ENCODE data around the gene SKAP2.

The SKAP2 gene

DNA sequence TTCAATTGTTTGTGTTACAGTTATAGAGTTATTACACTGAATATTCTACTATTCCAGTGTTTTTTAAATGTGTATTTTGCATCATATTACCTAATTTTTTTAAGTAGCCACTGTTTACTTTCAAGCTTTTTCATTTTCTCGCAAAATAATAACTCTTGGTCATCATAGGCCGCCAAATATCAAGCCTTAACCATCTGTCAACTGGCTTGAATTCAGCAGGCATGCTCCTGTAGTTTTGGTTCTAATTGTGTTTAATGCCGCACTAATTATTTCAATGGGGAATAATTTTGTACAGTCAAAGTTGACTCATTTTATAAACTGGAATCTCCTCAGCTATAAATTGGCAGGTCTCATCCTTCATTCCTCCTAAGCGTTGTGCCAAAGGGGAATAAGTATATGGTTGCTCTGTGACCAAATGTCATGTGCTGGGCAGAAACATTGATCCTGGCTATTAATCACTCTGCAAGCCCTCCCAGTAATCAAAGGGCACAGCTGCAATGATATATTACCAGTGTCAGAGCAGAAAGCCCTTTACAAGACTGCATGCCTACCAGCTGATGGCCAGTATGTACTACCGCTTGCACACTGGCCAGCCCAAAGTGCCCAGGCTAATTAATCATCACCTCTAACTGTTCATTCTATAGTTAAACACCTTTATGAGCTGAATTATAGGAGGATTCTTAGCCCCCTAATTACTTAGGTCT, 74.8 kb downstream of the SKAP2 start:
- Histone ChIP-seq H3K27ac (replicated peaks; ENCODE audit: low read length) (no peak overlapping the region), H3K14ac (ENCODE audit: low read length) (no peak overlapping the region), H4K8ac (ENCODE audit: low read depth, low read length) (no peak overlapping the region), H3K18ac (ENCODE audit: low read length) (no peak overlapping the region), H3K4me3 (ENCODE audit: low read length in 2 of 2) (no peak overlapping the region), H3K4ac (ENCODE audit: low read length) (no peak overlapping the region), H3K4me1 (ENCODE audit: control insufficient read depth in 2 of 2, insufficient read depth in 1 of 2, low read depth in 1 of 2, low read length in 2 of 2) (no peaks in the 10 kb centered on the region), H2BK120ac (ENCODE audit: low read depth, low read length) (no peak overlapping the region), H3K9me3 (replicated peaks in 1 of 2; ENCODE audit: control insufficient read depth in 2 of 2, insufficient read depth in 1 of 2, low read depth in 1 of 2, low read length in 2 of 2) (no peaks in the 10 kb centered on the region), H3K79me1 (ENCODE audit: low read depth, low read length) (no peaks in the 10 kb centered on the region), H4K91ac (ENCODE audit: low read depth, low read length, poor library complexity) (no peak overlapping the region), H2AFZ (ENCODE audit: low read length) (no peak overlapping the region), H2BK15ac (ENCODE audit: low read length) (no peak overlapping the region), H3K9ac (ENCODE audit: low read depth, low read length, poor library complexity) (no peak overlapping the region), H2AK5ac (ENCODE audit: low read depth, low read length) (no peak overlapping the region), H3K4me2 (ENCODE audit: insufficient read depth, low read length, poor library complexity, severe bottlenecking) (no peak overlapping the region), H2BK5ac (ENCODE audit: low read length) (no peak overlapping the region), H3K23ac (ENCODE audit: low read depth, low read length, poor library complexity) (no peak overlapping the region), H2BK12ac (ENCODE audit: low read length) (no peak overlapping the region), H3K36me3 (replicated peaks in 1 of 2; ENCODE audit: control insufficient read depth in 2 of 2, insufficient read depth in 2 of 2, low read length in 2 of 2) (no peaks in the 10 kb centered on the region), H3K27me3 (ENCODE audit: control insufficient read depth in 3 of 3, insufficient read depth in 3 of 3, low read depth in 1 of 3, low read length in 3 of 3) (peaks cover 0 to 11% (median 0%) of the 10 kb centered on the region in 3 experiments)
- no CpG with 5 or more reads among the region's 5 CpGs for WGBS, 2 donors (ENCODE audit: extremely low coverage in 2 of 2, insufficient read length in 2 of 2, insufficient replicate concordance in 1 of 2)
- DNase-seq (ENCODE audit: low spot score) = no peak

DNA sequence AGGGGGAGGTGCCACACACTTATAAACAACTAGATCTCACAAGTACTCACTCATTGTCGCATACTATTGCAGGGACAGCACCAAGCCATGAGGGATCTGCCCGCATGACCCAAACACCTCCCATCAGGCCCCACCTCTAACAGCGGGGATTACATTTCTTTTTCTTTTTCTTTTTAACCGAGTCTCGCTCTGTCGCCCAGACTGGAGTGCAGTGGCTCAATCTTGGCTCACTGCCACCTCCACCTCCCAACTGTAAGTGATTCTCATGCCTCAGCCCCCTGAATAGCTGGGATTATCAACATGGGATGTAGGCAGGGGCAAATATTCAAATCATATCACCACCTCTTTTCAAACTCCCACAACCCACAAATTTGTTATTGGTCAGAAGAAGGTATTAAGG, 76.7 kb downstream of the SKAP2 start:
- Histone ChIP-seq H4K91ac (ENCODE audit: low read depth, low read length, poor library complexity) (no peak overlapping the region), H2AK5ac (ENCODE audit: low read depth, low read length) (no peak overlapping the region), H4K8ac (ENCODE audit: low read depth, low read length) (no peak overlapping the region), H2BK5ac (ENCODE audit: low read length) (no peak overlapping the region), H3K9ac (ENCODE audit: low read depth, low read length, poor library complexity) (no peak overlapping the region), H3K4ac (ENCODE audit: low read length) (no peak overlapping the region), H2AFZ (ENCODE audit: low read length) (no peak overlapping the region), H3K14ac (ENCODE audit: low read length) (no peak overlapping the region), H3K4me2 (ENCODE audit: insufficient read depth, low read length, poor library complexity, severe bottlenecking) (no peak overlapping the region), H3K36me3 (replicated peaks in 1 of 2; ENCODE audit: control insufficient read depth in 2 of 2, insufficient read depth in 2 of 2, low read length in 2 of 2) (no peaks in the 10 kb centered on the region), H2BK120ac (ENCODE audit: low read depth, low read length) (no peak overlapping the region), H3K79me1 (ENCODE audit: low read depth, low read length) (no peaks in the 10 kb centered on the region), H2BK15ac (ENCODE audit: low read length) (no peak overlapping the region), H3K18ac (ENCODE audit: low read length) (no peak overlapping the region), H3K4me3 (ENCODE audit: low read length in 2 of 2) (no peak overlapping the region), H3K27me3 (ENCODE audit: control insufficient read depth in 3 of 3, insufficient read depth in 3 of 3, low read depth in 1 of 3, low read length in 3 of 3) (peaks cover 0 to 11% (median 0%) of the 10 kb centered on the region in 3 experiments), H3K27ac (replicated peaks; ENCODE audit: low read length) (no peak overlapping the region), H3K9me3 (replicated peaks in 1 of 2; ENCODE audit: control insufficient read depth in 2 of 2, insufficient read depth in 1 of 2, low read depth in 1 of 2, low read length in 2 of 2) (no peaks in the 10 kb centered on the region), H3K4me1 (ENCODE audit: control insufficient read depth in 2 of 2, insufficient read depth in 1 of 2, low read depth in 1 of 2, low read length in 2 of 2) (no peaks in the 10 kb centered on the region), H2BK12ac (ENCODE audit: low read length) (no peak overlapping the region), H3K23ac (ENCODE audit: low read depth, low read length, poor library complexity) (no peak overlapping the region)
- no CpG with 5 or more reads among the region's 6 CpGs for WGBS, 2 donors (ENCODE audit: extremely low coverage in 2 of 2, insufficient read length in 2 of 2, insufficient replicate concordance in 1 of 2)
- DNase-seq (ENCODE audit: low spot score) = no peak

DNA sequence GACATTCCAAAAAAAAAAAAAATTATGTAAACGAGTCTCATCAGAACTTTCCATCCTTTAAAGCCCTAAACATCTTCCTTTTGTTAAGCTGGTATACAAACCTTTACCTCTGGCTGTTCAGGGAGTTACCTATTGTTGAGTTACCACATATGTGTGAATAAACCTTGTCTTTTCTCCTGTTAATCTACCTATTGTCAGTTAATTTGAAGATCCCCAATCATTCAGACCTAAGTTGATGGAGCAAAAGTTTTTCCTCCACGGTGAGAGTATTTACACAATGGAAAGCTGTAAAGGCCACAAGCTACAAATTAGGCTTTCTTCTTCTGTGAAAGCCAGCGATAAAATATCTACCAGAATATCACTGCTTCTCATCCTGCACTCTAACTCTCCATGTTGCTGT, 80.3 kb downstream of the SKAP2 start:
- Histone ChIP-seq H3K79me1 (ENCODE audit: low read depth, low read length) (no peaks in the 10 kb centered on the region), H3K23ac (ENCODE audit: low read depth, low read length, poor library complexity) (no peak overlapping the region), H3K4ac (ENCODE audit: low read length) (no peak overlapping the region), H3K9me3 (replicated peaks in 1 of 2; ENCODE audit: control insufficient read depth in 2 of 2, insufficient read depth in 1 of 2, low read depth in 1 of 2, low read length in 2 of 2) (no peaks in the 10 kb centered on the region), H3K9ac (ENCODE audit: low read depth, low read length, poor library complexity) (no peak overlapping the region), H3K4me2 (ENCODE audit: insufficient read depth, low read length, poor library complexity, severe bottlenecking) (no peak overlapping the region), H2AK5ac (ENCODE audit: low read depth, low read length) (no peak overlapping the region), H3K14ac (ENCODE audit: low read length) (no peak overlapping the region), H3K4me3 (ENCODE audit: low read length in 2 of 2) (no peak overlapping the region), H3K27ac (replicated peaks; ENCODE audit: low read length) (no peak overlapping the region), H4K8ac (ENCODE audit: low read depth, low read length) (no peak overlapping the region), H3K18ac (ENCODE audit: low read length) (no peak overlapping the region), H4K91ac (ENCODE audit: low read depth, low read length, poor library complexity) (no peak overlapping the region), H2AFZ (ENCODE audit: low read length) (no peak overlapping the region), H2BK5ac (ENCODE audit: low read length) (no peak overlapping the region), H2BK120ac (ENCODE audit: low read depth, low read length) (no peak overlapping the region), H2BK12ac (ENCODE audit: low read length) (no peak overlapping the region), H2BK15ac (ENCODE audit: low read length) (no peak overlapping the region), H3K27me3 (ENCODE audit: control insufficient read depth in 3 of 3, insufficient read depth in 3 of 3, low read depth in 1 of 3, low read length in 3 of 3) (peaks cover 0 to under 1% (median 0%) of the 10 kb centered on the region in 3 experiments), H3K36me3 (replicated peaks in 1 of 2; ENCODE audit: control insufficient read depth in 2 of 2, insufficient read depth in 2 of 2, low read length in 2 of 2) (no peaks in the 10 kb centered on the region), H3K4me1 (ENCODE audit: control insufficient read depth in 2 of 2, insufficient read depth in 1 of 2, low read depth in 1 of 2, low read length in 2 of 2) (no peaks in the 10 kb centered on the region)
- DNase-seq (ENCODE audit: low spot score) = no peak
- no CpG with 5 or more reads among the region's 3 CpGs for WGBS, 2 donors (ENCODE audit: extremely low coverage in 2 of 2, insufficient read length in 2 of 2, insufficient replicate concordance in 1 of 2)

DNA sequence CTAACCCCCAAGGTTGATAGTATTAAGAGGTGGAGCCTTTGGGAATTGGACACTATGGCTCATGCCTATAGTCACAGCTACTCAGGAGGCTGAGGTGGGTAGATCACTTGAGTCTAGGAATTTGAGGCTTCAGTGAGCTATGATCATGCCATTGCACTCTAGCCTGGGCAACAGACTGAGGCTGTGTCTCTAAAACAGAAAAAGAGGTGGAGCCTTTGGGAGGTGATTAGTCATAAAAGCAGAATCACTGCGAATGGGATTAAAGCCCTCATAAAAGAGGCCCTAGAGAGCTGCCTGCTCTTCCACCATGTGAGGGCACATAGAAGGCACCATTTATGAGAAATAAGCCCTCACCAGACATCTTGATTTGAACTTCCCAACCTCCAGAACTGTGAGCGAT, 81.9 kb downstream of the SKAP2 start:
- H3K18ac ChIP-seq (ENCODE audit: low read length) = no peak overlapping the region
- H3K36me3 ChIP-seq (replicated peaks in 1 of 2; ENCODE audit: control insufficient read depth in 2 of 2, insufficient read depth in 2 of 2, low read length in 2 of 2) = no peaks in the 10 kb centered on the region
- no peak overlapping the region for H3K27ac ChIP-seq (replicated peaks; ENCODE audit: low read length)
- no peak overlapping the region for H3K4ac ChIP-seq (ENCODE audit: low read length)
- no CpG with 5 or more reads among the region's 2 CpGs for WGBS, 2 donors (ENCODE audit: extremely low coverage in 2 of 2, insufficient read length in 2 of 2, insufficient replicate concordance in 1 of 2)
- no peak overlapping the region for H2AFZ ChIP-seq (ENCODE audit: low read length)
- no peak for DNase-seq (ENCODE audit: low spot score)
- no peak overlapping the region for H3K23ac ChIP-seq (ENCODE audit: low read depth, low read length, poor library complexity)
- no peak overlapping the region for H3K14ac ChIP-seq (ENCODE audit: low read length)
- no peak overlapping the region for H2BK5ac ChIP-seq (ENCODE audit: low read length)
- no peaks in the 10 kb centered on the region for H3K4me1 ChIP-seq (ENCODE audit: control insufficient read depth in 2 of 2, insufficient read depth in 1 of 2, low read depth in 1 of 2, low read length in 2 of 2)
- no peak overlapping the region for H3K4me2 ChIP-seq (ENCODE audit: insufficient read depth, low read length, poor library complexity, severe bottlenecking)
- no peak overlapping the region for H2BK12ac ChIP-seq (ENCODE audit: low read length)
- no peaks in the 10 kb centered on the region for H3K79me1 ChIP-seq (ENCODE audit: low read depth, low read length)
- no peaks in the 10 kb centered on the region for H3K9me3 ChIP-seq (replicated peaks in 1 of 2; ENCODE audit: control insufficient read depth in 2 of 2, insufficient read depth in 1 of 2, low read depth in 1 of 2, low read length in 2 of 2)
- H3K4me3 ChIP-seq (ENCODE audit: low read length in 2 of 2) = no peak overlapping the region
- no peaks in the 10 kb centered on the region for H3K27me3 ChIP-seq (ENCODE audit: control insufficient read depth in 3 of 3, insufficient read depth in 3 of 3, low read depth in 1 of 3, low read length in 3 of 3)
- H2AK5ac ChIP-seq (ENCODE audit: low read depth, low read length) = no peak overlapping the region
- no peak overlapping the region for H4K91ac ChIP-seq (ENCODE audit: low read depth, low read length, poor library complexity)
- H2BK15ac ChIP-seq (ENCODE audit: low read length) = no peak overlapping the region
- no peak overlapping the region for H4K8ac ChIP-seq (ENCODE audit: low read depth, low read length)
- H2BK120ac ChIP-seq (ENCODE audit: low read depth, low read length) = no peak overlapping the region
- no peak overlapping the region for H3K9ac ChIP-seq (ENCODE audit: low read depth, low read length, poor library complexity)

Data from neuronal stem cell (in vitro differentiated cells).